Mesenteric fat pad (tissue), 1 donor: ENCODE data around the gene PIGS. TPM values are rescaled to one million over a fixed set of nuclear protein-coding genes. Genes with fewer than 3 reads are reported as not detected.

Experiments
- DNase-seq: peaks from one replicate; pipeline ENCODE4 v3.0.0-alpha.2; 2020; ENCODE audit warnings: low spot score
- total RNA-seq: library from RNA; stranded (reverse); fragmentation: NEBNext Ultra II Directional; extraction: Animal tissue kit (Norgen Biotek cat#: 25700); gene quantifications from one replicate; pipeline ENCODE4 v1.2.1, GENCODE V29; 2021
- donor health status: DM: yes; HTN: yes; CAD: no.

Gene PIGS
- total RNA-seq, 1 donor from 2014 or later = 50.7 TPM

- DNase-seq = no peak
Observed at GRCh38 chr17:28551421-28552175, 19.7 kb downstream of the PIGS start.

- no peak for DNase-seq
Observed at GRCh38 chr17:28550858-28551257, 20.5 kb downstream of the PIGS start.

- DNase-seq = no peak
Observed at GRCh38 chr17:28549236-28550132, 21.8 kb downstream of the PIGS start.

GRCh38 chr17:28548417-28549130, 22.8 kb downstream of the PIGS start:
- no peak for DNase-seq

- no peak for DNase-seq
Observed at GRCh38 chr17:28547623-28548416, 23.5 kb downstream of the PIGS start.

GRCh38 chr17:28547096-28547622, 24.2 kb downstream of the PIGS start:
- DNase-seq = no peak

GRCh38 chr17:28545787-28546415, 25.4 kb downstream of the PIGS start:
- no peak for DNase-seq

- DNase-seq = no peak
Observed at GRCh38 chr17:28545141-28545503, 26.2 kb downstream of the PIGS start.

- no peak for DNase-seq
Observed at GRCh38 chr17:28544402-28545140, 26.8 kb downstream of the PIGS start.

- DNase-seq = no peak
Observed at GRCh38 chr17:28541439-28541838, 29.9 kb downstream of the PIGS start.

- no peak for DNase-seq
Observed at GRCh38 chr17:28540231-28540630, 31.1 kb downstream of the PIGS start.

- no peak for DNase-seq
Observed at GRCh38 chr17:28538296-28538895, 32.9 kb downstream of the PIGS start.

GRCh38 chr17:28537219-28537610, 34.1 kb downstream of the PIGS start:
- DNase-seq = no peak

- no peak for DNase-seq
Observed at GRCh38 chr17:28536532-28537218, 34.6 kb downstream of the PIGS start.

- DNase-seq = no peak
Observed at GRCh38 chr17:28534740-28535375, 36.5 kb downstream of the PIGS start.

GRCh38 chr17:28533091-28533807, 38.1 kb downstream of the PIGS start:
- no peak for DNase-seq
